ENCODE measurements around the gene UBAC1. TPM values are rescaled to one million over a fixed set of nuclear protein-coding genes. Genes with fewer than 3 reads are reported as not detected.
"Not testable (repeated sequence)": the region's sequence is repeated elsewhere in the genome, so short reads cannot be mapped to it uniquely, and the experiment has no call there.

The UBAC1 gene
- total RNA-seq, 2 donors from 2014 or later, result 64.9 to 65.7 TPM

- intact Hi-C loops (cut with DNase I), result no loop called here
- ATAC-seq, result peak; percentile 56 to 73
- DNase-seq, result no peak
These were observed 19.9 kb upstream of the UBAC1 start for GRCh38 chr9:135980926-135981630.

- ATAC-seq (no peak), DNase-seq (no peak)
- intact Hi-C loops (cut with DNase I), result no loop called here
These were observed 18.5 kb upstream of the UBAC1 start for GRCh38 chr9:135979547-135980166.

GRCh38 chr9:135978642-135979546, 17.7 kb upstream of the UBAC1 start:
- no peak for DNase-seq
- peak; percentile 35 to 38 for ATAC-seq
- intact Hi-C loops (cut with DNase I), result no loop called here

DNA sequence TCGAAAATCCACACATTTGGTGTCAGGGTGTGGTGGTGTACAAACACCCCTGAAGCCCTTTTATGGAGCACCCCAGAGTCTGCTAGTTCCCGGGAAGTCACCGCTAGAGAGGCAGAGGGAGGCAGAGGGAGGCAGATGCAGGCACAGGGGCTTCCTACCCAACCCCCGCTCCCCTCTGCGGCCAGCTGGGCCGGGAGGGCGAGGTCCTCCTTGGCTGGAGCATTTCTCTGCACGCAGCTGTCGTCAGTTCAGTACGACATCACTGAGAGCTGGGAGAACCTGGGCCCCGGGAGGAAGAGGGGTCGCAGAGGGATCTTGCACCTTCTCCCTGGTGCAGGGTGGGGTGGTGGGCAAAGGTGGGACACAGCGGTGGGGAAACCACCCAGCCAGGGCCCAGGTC, 15.8 kb upstream of the UBAC1 start:
- DNase-seq, result no peak
- intact Hi-C loops (cut with DNase I), result no loop called here
- no peak for ATAC-seq

- ATAC-seq (no peak), DNase-seq (no peak)
- intact Hi-C loops (cut with DNase I), result no loop called here
These were observed 15.4 kb upstream of the UBAC1 start for GRCh38 chr9:135976531-135976930.

DNA sequence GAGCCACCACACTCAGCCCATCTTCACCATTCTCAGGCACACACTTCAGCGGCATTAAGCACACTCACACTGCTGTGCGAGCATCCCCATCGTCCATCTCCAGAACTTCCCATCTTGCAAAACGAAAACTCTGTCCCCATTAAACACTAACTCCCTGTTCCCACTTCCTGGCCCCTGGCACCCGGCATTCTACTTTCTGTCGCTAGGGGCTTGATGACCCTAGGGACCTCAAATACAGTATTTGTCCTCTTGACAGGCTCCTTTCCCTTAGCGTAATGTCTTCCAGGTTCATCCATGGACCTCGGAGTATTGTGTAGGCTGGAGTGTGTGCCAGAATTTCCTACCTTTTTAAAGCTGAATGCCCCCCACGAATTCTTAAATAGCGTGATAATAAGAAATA, 14.7 kb upstream of the UBAC1 start:
- DNase-seq (no peak), ATAC-seq (no peak)
- intact Hi-C loops (cut with DNase I), result no loop called here

- no peak for ATAC-seq
- intact Hi-C loops (cut with DNase I), result no loop called here
- DNase-seq, result no peak
These were observed 13.0 kb upstream of the UBAC1 start for GRCh38 chr9:135974220-135974573.

- intact Hi-C loops (cut with DNase I), result no loop called here
- DNase-seq, result peak; percentile 25
- peak; percentile 43 to 75 for ATAC-seq
These were observed 12.4 kb upstream of the UBAC1 start for GRCh38 chr9:135973277-135974219.

GRCh38 chr9:135971892-135972291, 10.7 kb upstream of the UBAC1 start:
- ATAC-seq, result no peak
- no peak for DNase-seq

DNA sequence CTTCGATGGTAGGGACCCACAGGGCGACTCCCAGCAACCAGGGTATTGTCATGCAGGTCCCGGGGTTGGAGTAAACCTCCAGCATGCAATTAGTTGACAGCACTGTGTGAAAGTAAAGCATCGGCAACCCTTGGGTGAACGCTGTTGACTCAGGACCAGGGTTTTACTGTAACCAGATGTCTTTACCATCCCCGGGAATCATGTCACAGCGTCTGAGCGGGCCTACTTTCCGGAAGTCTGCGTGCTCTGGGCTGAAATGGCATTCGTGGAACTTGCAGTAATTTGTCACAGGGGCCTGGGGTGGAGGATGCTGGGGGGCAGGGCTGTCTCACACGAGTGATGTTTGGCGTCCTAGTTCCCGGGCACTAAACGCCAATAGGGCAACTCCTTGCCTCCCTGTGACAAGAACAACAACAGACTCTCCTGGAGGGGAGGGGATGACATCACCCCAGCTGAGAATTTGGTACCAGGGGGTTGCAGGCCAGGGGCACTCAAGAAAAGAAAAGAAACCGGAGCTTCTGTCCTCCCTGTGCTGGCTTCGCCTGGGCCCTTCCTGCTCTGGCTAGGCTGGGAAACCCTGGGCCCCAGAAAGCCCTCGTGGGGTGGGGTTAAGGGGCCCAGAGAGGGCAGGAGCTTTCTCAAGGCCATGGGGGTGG, 10.1 kb upstream of the UBAC1 start:
- ATAC-seq, result no peak
- no peak for DNase-seq
- intact Hi-C loops (cut with DNase I), result no loop called here

More at GRCh38 chr9:135971892-135972291, 10.7 kb upstream of the UBAC1 start:
- intact Hi-C loops (cut with DNase I), result no loop called here

DNA sequence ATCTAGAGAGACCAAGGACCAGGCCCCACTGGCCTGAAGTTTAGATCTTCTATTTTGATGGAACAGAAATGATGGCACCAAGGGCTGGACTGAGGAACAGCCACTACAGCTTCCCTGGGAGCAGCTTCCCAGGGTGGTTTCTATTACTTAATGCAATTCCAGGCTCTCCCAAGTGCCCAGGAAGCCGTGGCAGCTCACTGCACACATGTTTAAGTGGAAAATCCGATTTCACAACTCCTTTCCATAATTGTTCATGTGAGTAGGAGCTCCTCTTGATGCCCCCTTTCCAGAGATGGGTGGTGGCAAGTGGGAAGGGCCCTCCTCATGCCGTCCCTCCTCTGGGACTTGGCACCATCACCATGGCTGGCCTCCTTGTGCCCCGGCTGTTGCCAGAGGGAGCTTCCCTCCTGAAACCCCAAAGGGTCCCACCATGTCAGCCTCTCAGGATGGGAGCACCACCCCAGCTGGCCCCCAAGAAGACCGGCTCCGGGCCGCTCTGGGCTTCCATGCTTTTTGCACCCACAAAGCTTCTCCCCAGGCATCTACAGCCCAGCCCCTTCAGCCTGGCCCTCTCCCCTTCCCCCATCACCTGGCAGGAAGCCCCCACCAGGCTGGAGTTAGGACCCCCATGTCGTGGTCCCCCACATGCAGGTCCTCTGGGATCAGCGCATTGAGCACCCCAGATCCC, 9.1 kb upstream of the UBAC1 start:
- ATAC-seq (no peak), DNase-seq (no peak)
- intact Hi-C loops (cut with DNase I), result no loop called here

DNA sequence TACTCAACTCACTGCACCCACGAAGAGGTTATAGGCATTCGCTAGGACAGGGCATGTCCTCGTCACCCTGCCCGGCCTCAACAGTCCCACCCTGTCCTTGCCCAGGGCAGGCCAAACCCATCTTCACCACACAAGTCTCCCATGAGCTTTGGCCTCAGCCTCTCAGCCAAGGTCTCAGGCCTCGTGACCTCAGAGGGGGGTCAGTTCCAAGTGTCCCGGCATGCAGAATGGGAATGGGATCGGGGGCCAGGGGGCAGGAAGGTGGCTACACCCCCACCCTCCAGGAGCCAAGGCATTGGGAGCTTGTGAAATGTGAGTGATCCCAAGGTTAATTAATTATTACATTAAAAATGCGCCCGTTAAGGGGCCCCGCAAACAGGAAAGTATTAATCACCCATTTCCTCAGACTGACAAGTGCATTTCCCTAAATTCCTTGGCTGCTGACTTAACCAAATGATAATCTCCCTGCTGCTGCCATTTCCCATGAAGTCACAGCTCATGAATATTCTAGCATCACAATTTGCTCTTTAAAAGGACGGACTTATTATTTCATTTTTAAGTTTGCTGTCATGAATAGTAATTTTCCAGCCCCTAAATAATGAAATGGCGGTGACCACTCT, 8.0 kb upstream of the UBAC1 start:
- ATAC-seq (no peak), DNase-seq (no peak)
- intact Hi-C loops (cut with DNase I), result loop anchor here in 1 of 2 donors (2.0 kb wide), 1 partner anchor 154 kb away; no protein-coding TSS in a partner anchor

DNA sequence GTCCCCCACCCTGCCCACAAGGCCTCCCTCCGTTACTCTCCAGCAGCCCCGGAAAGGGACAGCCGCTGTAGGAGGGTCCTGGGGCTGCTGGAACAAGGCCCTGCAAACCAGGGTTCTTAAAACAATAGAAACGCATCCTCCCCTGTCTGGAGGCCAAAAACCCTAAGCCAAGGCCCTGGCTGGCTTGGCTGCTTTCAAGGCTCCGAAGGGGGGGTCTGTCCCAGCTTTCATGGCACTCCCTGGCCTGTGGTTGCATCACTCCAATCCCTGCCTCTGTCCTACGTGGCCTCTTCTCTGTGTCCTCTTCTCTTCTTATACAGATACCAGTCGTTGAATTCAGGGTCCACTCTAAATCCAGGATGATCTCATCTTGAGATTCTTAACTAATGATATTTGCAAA, 7.4 kb upstream of the UBAC1 start:
- intact Hi-C loops (cut with DNase I), result loop anchor here in 1 of 2 donors (2.0 kb wide), 1 partner anchor 154 kb away; no protein-coding TSS in a partner anchor
- DNase-seq, result no peak
- no peak for ATAC-seq

- DNase-seq, result no peak
- intact Hi-C loops (cut with DNase I), result loop anchor here in 1 of 2 donors (2.0 kb wide), 1 partner anchor 155 kb away; no protein-coding TSS in a partner anchor
- ATAC-seq, result peak in 1 of 2 donors; percentile 1
These were observed 6.9 kb upstream of the UBAC1 start for GRCh38 chr9:135968083-135968476.

GRCh38 chr9:135966916-135967260, 5.7 kb upstream of the UBAC1 start:
- intact Hi-C loops (cut with DNase I), result loop anchor here in 1 of 2 donors (2.0 kb wide), 1 partner anchor 156 kb away; no protein-coding TSS in a partner anchor
- ATAC-seq, result not testable (repeated sequence)

GRCh38 chr9:135965124-135965756, 4.1 kb upstream of the UBAC1 start:
- intact Hi-C loops (cut with DNase I), result no loop called here
- no peak for ATAC-seq

More at GRCh38 chr9:135966916-135967260, 5.7 kb upstream of the UBAC1 start:
- DNase-seq, result not testable (repeated sequence)

DNA sequence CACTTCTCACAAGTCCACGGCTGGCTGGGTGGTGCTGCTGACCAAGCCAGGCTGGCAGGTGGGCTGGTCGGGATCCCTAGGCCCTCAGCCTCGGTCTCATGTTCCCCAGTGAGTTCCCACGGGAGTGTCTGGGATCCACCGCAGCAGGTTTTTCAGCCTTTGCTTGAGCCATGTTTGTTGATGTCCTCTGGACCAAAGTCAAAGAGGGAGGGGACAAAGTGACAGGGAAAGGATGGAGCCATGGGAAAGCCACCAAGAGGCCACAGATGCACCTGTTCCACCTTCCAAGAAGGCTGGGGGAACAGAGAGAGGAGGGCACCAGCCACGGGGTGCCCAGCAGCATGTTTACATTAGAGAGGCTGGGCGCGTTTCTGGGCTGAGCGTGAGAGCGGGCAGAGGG, 2.8 kb upstream of the UBAC1 start:
- intact Hi-C loops (cut with DNase I), result no loop called here
- ATAC-seq (no peak), DNase-seq (no peak)

More at GRCh38 chr9:135965124-135965756, 4.1 kb upstream of the UBAC1 start:
- DNase-seq, result no peak

Measured in left cardiac atrium (tissue), 4 donors.